T1000 (cell line): ENCODE results near the gene CCDC38.

ENCODE experiments used
- DNase-seq: peaks from one replicate; lab custom pipeline; 2025; ENCODE audit warnings: mixed read lengths; lab: John Stamatoyannopoulos, UW

CCDC38 gene

GRCh38 chr12:95836630-95837239 is 105.7 kb downstream of the CCDC38 start:
- DNase-seq = no peak

GRCh38 chr12:95836185-95836609 is 106.2 kb downstream of the CCDC38 start:
- DNase-seq = no peak

DNA sequence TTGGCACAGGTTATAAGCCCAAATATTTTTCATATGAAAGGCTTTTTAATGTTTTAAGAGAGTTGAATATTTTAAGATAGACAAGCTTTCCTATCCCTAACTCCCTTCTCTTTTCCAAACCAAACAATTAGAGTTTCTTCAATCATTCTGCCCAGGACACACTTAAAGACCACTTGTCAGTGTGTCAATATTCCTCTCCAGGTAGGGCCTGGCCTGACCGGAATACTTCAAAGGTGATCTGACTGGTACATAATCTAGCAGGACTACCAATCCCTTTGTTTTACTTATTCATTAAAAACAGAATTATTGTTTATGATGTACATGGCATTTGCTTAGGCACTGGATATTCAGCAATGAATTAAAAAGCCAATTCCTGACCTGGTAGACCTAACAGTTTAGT is 107.8 kb downstream of the CCDC38 start:
- DNase-seq = no peak

DNA sequence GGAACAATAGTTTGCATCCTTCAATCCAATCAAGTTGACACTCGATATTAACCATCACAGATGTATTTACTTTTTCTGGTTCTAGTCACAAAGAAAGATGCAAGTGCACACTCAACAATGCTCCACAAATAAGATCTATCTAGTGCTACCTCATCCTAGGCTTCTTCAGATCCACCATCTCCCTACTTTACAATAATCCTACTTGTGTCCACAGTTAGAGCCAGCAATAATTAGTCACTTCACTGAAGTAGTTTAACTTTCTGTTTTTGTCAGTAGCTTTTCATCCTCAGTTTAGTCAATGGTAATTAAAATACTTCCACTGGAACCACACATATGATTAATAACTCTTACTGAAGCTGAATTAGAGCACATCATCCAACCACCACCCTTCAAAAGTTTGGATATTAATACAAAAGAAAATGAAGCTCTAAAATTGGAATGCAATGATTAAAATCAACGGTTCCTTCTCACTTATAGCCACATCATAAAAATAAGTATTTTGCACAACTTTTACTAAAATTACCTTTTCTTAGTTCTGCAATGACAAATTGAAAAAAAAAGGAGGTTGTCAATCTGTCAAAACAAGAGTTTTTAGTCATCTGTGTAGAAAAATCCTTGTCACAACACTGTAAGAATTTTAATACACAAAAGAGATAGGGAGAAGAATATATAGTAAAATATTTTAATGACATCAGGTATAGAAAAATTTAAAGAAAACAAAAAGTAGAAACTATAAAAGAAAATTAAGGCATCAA is 111.9 kb downstream of the CCDC38 start:
- DNase-seq = no peak

DNA sequence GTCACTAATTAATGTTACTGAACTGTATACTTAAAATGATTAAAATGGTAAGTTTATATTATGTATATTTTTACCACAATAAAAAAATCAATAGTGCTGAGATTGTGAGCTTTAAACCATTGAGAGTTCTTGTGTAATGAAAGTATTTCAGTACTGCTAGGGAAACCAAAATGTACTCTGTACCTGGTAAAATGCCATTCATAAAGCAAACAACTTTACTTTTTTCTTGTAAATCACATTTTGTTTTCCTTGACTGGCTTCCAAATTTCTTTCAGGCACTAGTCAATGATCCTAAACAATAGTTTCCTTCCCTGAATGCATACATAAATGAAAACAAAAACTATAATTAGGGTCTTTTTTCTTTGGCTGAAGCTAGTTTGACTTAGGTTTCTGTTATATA is 113.0 kb downstream of the CCDC38 start:
- no peak for DNase-seq

- DNase-seq = peak; percentile 35
Measured at GRCh38 chr12:95820096-95820703, 122.2 kb downstream of the CCDC38 start.
